Lower leg skin (tissue), 3 donors: ENCODE measurements around the gene SIAH3.

ENCODE experiments used
- POLR2A ChIP-seq, 2 donors: fragments of 450-650 bp; IDR thresholded peaks; one replicate each; pipeline ENCODE4 v1.6.1; 2016 to 2017; ENCODE audit warnings: antibody characterized with exemption in 2 of 2, mild to moderate bottlenecking in 1 of 2, moderate library complexity in 1 of 2
- TF ChIP-seq, protein P1 (sequence below), 3 donors: fragments of 450-650 bp; IDR thresholded peaks; one replicate each; pipeline ENCODE4 v1.5.1; 2016; ENCODE audit warnings: antibody characterized with exemption in 3 of 3, mild to moderate bottlenecking in 3 of 3, moderate library complexity in 2 of 3

DNA sequence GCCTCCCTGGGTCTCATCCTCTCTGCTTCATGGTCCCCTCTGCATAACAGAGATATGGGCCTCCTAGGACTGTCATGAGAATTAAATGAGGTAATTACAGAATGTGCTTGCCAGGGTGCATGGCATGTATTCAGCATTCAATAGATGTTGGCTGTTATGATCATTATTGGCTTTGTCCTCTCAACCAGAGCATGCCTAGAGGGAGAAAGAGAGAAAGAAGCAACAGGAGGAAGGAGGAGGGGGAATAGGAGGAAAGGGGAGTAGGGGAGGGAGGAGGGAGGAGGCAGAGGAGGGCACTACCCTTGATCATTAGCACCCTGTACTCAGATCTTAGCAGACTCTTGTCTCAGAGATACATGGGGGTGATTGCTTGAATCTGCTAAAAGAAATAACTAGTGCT lies 41.0 kb upstream of the SIAH3 start:
- TF ChIP-seq, protein P1, sequence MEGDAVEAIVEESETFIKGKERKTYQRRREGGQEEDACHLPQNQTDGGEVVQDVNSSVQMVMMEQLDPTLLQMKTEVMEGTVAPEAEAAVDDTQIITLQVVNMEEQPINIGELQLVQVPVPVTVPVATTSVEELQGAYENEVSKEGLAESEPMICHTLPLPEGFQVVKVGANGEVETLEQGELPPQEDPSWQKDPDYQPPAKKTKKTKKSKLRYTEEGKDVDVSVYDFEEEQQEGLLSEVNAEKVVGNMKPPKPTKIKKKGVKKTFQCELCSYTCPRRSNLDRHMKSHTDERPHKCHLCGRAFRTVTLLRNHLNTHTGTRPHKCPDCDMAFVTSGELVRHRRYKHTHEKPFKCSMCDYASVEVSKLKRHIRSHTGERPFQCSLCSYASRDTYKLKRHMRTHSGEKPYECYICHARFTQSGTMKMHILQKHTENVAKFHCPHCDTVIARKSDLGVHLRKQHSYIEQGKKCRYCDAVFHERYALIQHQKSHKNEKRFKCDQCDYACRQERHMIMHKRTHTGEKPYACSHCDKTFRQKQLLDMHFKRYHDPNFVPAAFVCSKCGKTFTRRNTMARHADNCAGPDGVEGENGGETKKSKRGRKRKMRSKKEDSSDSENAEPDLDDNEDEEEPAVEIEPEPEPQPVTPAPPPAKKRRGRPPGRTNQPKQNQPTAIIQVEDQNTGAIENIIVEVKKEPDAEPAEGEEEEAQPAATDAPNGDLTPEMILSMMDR (IDR thresholded peaks at IDR 0.05), result no peak
- no peak for TF ChIP-seq POLR2A (IDR thresholded peaks at IDR 0.05)
